Heart left ventricle (tissue), 13 donors: ENCODE results near the gene CBX7.

Experiments used
- CTCF ChIP-seq, 12 donors: fragments of 200-600 bp; sonication (generic) in 4 of 12; IDR thresholded peaks; one replicate each; pipeline versions ENCODE4 v1.5.0 to v1.8.0; 2018 to 2022; ENCODE audit warnings: antibody characterized with exemption in 12 of 12, mild to moderate bottlenecking in 5 of 12
- POLR2A ChIP-seq, 2 donors: fragments of 450-650 bp; IDR thresholded peaks; one replicate each; pipeline ENCODE4 v1.6.1; 2017; ENCODE audit warnings: antibody characterized with exemption in 2 of 2, mild to moderate bottlenecking in 2 of 2, moderate library complexity in 2 of 2
- donor health status: ischemic (EF 13 %, LVEDD 7.1; RV severe dilation, severe dysfunction).
- donor health status: DM: no; HTN: yes; CAD: no.
- donor health status: DM: no; HTN: no; CAD: no.
- donor health status: ischemic (EF 25% LVEDD 6.9; RV normal size, moderate dysfunction).
- donor health status: ischemic (EF 25% LVEDD 5.7; RV mildly dilated, moderate dysfunction).
- donor health status: ischemic (EF 35%, LVEDD 5.7; RV mildly dilated, moderate dysfunction).
- donor health status: nonischemic (EF 11% LVEDD 7.7; RV severe dilation, severe dysfunction).
- donor health status: DM: yes; HTN: yes; CAD: no.
- donor health status: PGD.
- donor health status: ischemic (EF 29% LVEDD 5.4; RV normal size, mild dysfunction).
- donor health status: nonischemic (EF 23%, LVEDD 6.1; RV moderate dilation, normal function).

GRCh38 chr22:39110631-39111561 lies 41.6 kb downstream of the CBX7 start:
- TF ChIP-seq CTCF (IDR thresholded peaks at IDR 0.05) (no peak), POLR2A (IDR thresholded peaks at IDR 0.05) (no peak)
